ENCODE data around the gene CATSPER2. TPM values are rescaled to one million over a fixed set of nuclear protein-coding genes. Genes with fewer than 3 reads are reported as not detected.
"Not testable (repeated sequence)": the region's sequence is repeated elsewhere in the genome, so short reads cannot be mapped to it uniquely, and the experiment has no call there.

The CATSPER2 gene
- total RNA-seq (2021) = 5.8 and 8.0 TPM in 2 replicates
- Bru-seq, nascent RNA = percentile 62 among the genes with signal in this experiment
- BruChase-seq, experiment 1, labeled RNA remaining after a 2-hour chase = percentile 71 among the genes with signal in this experiment
- BruChase-seq, experiment 2, labeled RNA remaining after a 6-hour chase = percentile 63 among the genes with signal in this experiment
- long read RNA-seq, partial matches to known transcripts = 0 of 1 reads
- long read RNA-seq, other reads (novel, unspliced or antisense) = 1 of 1 reads

GRCh38 chr15:43648649-43649429 is at the start of gene CATSPER2:
TSS of gene CATSPER2 (minus strand) at chr15:43648844. CDS start at chr15:43648061, 783 bp downstream.
- no peak for DNase-seq
- Histone ChIP-seq H3K79me2 (ENCODE audit: low read depth) (no peaks in the 10 kb centered on the region), H3K4me2 (no peak within 1 kb of the TSS), H4K20me1 (ENCODE audit: insufficient read depth) (no peaks in the 10 kb centered on the region), H3K4me3 (no peak within 1 kb of the TSS), H3K36me3 (ENCODE audit: low read depth) (no peaks in the 10 kb centered on the region), H3F3A (ENCODE audit: insufficient read depth, low read depth) (no peaks in the 10 kb centered on the region), H3K9me3 (ENCODE audit: insufficient read depth, low read depth) (no peaks in the 10 kb centered on the region), H3K9me2 (ENCODE audit: insufficient read depth) (no peaks in the 10 kb centered on the region), H3K27me3 (ENCODE audit: insufficient read depth, low read depth) (no peaks in the 10 kb centered on the region), H2AFZ (no peak within 1 kb of the TSS), H3K4me1 (replicated peaks; ENCODE audit: insufficient read depth) (no peaks in the 10 kb centered on the region), H3K27ac (no peak within 1 kb of the TSS)
- intact Hi-C loops (cut with micrococcal nuclease; ENCODE audit: unreplicated experiment) = no loop called here
- ChIA-PET CTCF (no interaction called here), POLR2A (ENCODE audit: unreplicated experiment) (no interaction called here)
- TF ChIP-seq, protein P1, sequence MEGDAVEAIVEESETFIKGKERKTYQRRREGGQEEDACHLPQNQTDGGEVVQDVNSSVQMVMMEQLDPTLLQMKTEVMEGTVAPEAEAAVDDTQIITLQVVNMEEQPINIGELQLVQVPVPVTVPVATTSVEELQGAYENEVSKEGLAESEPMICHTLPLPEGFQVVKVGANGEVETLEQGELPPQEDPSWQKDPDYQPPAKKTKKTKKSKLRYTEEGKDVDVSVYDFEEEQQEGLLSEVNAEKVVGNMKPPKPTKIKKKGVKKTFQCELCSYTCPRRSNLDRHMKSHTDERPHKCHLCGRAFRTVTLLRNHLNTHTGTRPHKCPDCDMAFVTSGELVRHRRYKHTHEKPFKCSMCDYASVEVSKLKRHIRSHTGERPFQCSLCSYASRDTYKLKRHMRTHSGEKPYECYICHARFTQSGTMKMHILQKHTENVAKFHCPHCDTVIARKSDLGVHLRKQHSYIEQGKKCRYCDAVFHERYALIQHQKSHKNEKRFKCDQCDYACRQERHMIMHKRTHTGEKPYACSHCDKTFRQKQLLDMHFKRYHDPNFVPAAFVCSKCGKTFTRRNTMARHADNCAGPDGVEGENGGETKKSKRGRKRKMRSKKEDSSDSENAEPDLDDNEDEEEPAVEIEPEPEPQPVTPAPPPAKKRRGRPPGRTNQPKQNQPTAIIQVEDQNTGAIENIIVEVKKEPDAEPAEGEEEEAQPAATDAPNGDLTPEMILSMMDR (conservative IDR thresholded peaks at IDR 0.05) = no peak
- no peak for TF ChIP-seq EZH2 (IDR thresholded peaks at IDR 0.05; ENCODE audit: low read depth)
- no TSS peak for BruUV-seq (replicated peaks)

DNA sequence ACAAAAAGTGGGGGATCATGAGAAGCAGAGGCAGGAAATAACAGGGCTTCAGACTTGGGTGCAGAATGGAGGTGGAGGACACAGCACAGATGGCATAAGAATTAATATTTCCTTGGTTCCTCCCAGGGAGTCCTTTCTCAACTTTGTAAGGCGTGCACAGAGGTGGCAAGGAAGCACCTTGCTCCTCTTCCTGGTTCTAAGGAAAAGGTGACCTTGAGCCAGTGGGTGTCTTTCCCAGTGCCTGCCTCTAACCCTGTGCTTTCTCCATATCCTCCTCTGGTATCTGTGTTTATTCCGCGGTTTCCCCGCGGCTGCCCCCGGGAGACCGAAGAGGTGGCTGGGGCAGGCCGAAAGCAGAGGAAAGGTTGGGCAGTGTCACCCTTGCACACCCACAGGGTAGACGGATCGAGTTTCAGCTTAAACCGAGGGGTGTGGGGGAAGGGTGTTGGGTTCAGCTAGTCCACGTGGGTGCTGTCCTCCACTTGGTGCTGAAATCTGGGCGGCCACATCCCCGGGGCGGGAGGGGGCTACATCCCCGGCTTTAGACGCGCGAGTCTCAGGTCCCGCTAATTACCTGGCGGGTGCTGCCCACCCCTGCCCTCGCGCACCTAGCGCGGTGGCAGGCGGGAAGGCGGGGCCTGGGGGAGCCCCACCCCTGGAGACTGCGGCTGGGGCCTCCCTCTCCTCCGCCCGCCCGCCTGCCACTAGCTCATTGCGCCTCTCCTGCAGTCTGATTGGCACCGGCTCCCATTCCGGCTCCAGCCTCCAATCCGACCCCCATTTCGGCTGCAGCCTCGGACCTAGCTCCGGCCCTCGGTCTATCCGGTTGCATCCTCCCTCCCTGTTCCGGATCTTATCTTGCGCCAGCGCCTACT is 44.7 kb upstream of the CATSPER2 start, which contains the start of gene CKMT1A:
Gene CKMT1A (plus strand): TSS at position 712 of the 875 bp plus-strand sequence. CDS start 192 bp downstream, outside the sequence.
- H3K9me3 ChIP-seq (ENCODE audit: insufficient read depth, low read depth); H3K79me2 ChIP-seq (ENCODE audit: low read depth); H3K4me2 ChIP-seq; H3K27me3 ChIP-seq (ENCODE audit: insufficient read depth, low read depth); DNase-seq; H2AFZ ChIP-seq; H3K36me3 ChIP-seq (ENCODE audit: low read depth); CTCF ChIA-PET; BruUV-seq (replicated peaks); H3K4me3 ChIP-seq; POLR2A ChIA-PET (ENCODE audit: unreplicated experiment); H3K27ac ChIP-seq; intact Hi-C loops (cut with micrococcal nuclease; ENCODE audit: unreplicated experiment); H3F3A ChIP-seq (ENCODE audit: insufficient read depth, low read depth); H3K4me1 ChIP-seq (replicated peaks; ENCODE audit: insufficient read depth); H4K20me1 ChIP-seq (ENCODE audit: insufficient read depth); H3K9me2 ChIP-seq (ENCODE audit: insufficient read depth): not testable (repeated sequence)

GRCh38 chr15:43692679-43693078 is 44.0 kb upstream of the CATSPER2 start:
- H3K9me2 ChIP-seq (ENCODE audit: insufficient read depth); H3K27ac ChIP-seq; H3K4me1 ChIP-seq (replicated peaks; ENCODE audit: insufficient read depth); H3F3A ChIP-seq (ENCODE audit: insufficient read depth, low read depth); H2AFZ ChIP-seq; DNase-seq; H3K9me3 ChIP-seq (ENCODE audit: insufficient read depth, low read depth); BruUV-seq (replicated peaks); H3K79me2 ChIP-seq (ENCODE audit: low read depth); H3K4me2 ChIP-seq; H3K27me3 ChIP-seq (ENCODE audit: insufficient read depth, low read depth); POLR2A ChIA-PET (ENCODE audit: unreplicated experiment); H3K36me3 ChIP-seq (ENCODE audit: low read depth); CTCF ChIA-PET; H3K4me3 ChIP-seq; intact Hi-C loops (cut with micrococcal nuclease; ENCODE audit: unreplicated experiment); H4K20me1 ChIP-seq (ENCODE audit: insufficient read depth): not testable (repeated sequence)

- H3K9me2 ChIP-seq (ENCODE audit: insufficient read depth); H3K27me3 ChIP-seq (ENCODE audit: insufficient read depth, low read depth); H3K36me3 ChIP-seq (ENCODE audit: low read depth); BruUV-seq (replicated peaks); H3K4me3 ChIP-seq; H4K20me1 ChIP-seq (ENCODE audit: insufficient read depth); DNase-seq; H2AFZ ChIP-seq; CTCF ChIA-PET; H3K4me1 ChIP-seq (replicated peaks; ENCODE audit: insufficient read depth); H3K27ac ChIP-seq; H3K9me3 ChIP-seq (ENCODE audit: insufficient read depth, low read depth); H3K79me2 ChIP-seq (ENCODE audit: low read depth); POLR2A ChIA-PET (ENCODE audit: unreplicated experiment); H3K4me2 ChIP-seq; H3F3A ChIP-seq (ENCODE audit: insufficient read depth, low read depth); intact Hi-C loops (cut with micrococcal nuclease; ENCODE audit: unreplicated experiment): not testable (repeated sequence)
Measured at GRCh38 chr15:43689604-43690301, 41.1 kb upstream of the CATSPER2 start.

GRCh38 chr15:43674175-43674574 is 25.5 kb upstream of the CATSPER2 start:
- H3K27me3 ChIP-seq (ENCODE audit: insufficient read depth, low read depth); H2AFZ ChIP-seq; H3K9me2 ChIP-seq (ENCODE audit: insufficient read depth); H3K4me2 ChIP-seq; H4K20me1 ChIP-seq (ENCODE audit: insufficient read depth); H3K4me1 ChIP-seq (replicated peaks; ENCODE audit: insufficient read depth); intact Hi-C loops (cut with micrococcal nuclease; ENCODE audit: unreplicated experiment); H3K27ac ChIP-seq; DNase-seq; BruUV-seq (replicated peaks); POLR2A ChIA-PET (ENCODE audit: unreplicated experiment); H3F3A ChIP-seq (ENCODE audit: insufficient read depth, low read depth); H3K79me2 ChIP-seq (ENCODE audit: low read depth); H3K4me3 ChIP-seq; H3K36me3 ChIP-seq (ENCODE audit: low read depth); CTCF ChIA-PET; H3K9me3 ChIP-seq (ENCODE audit: insufficient read depth, low read depth): not testable (repeated sequence)

GRCh38 chr15:43666177-43666576 is 17.5 kb upstream of the CATSPER2 start:
- CTCF ChIA-PET; H3K27me3 ChIP-seq (ENCODE audit: insufficient read depth, low read depth); H3K27ac ChIP-seq; H3K79me2 ChIP-seq (ENCODE audit: low read depth); POLR2A ChIA-PET (ENCODE audit: unreplicated experiment); H3K4me3 ChIP-seq; BruUV-seq (replicated peaks); H3K4me2 ChIP-seq; DNase-seq; H3F3A ChIP-seq (ENCODE audit: insufficient read depth, low read depth); H4K20me1 ChIP-seq (ENCODE audit: insufficient read depth); H3K4me1 ChIP-seq (replicated peaks; ENCODE audit: insufficient read depth); H2AFZ ChIP-seq; intact Hi-C loops (cut with micrococcal nuclease; ENCODE audit: unreplicated experiment); H3K9me2 ChIP-seq (ENCODE audit: insufficient read depth); H3K9me3 ChIP-seq (ENCODE audit: insufficient read depth, low read depth); H3K36me3 ChIP-seq (ENCODE audit: low read depth): not testable (repeated sequence)
